GM21576 (cell line): Measurements from ENCODE around the gene IGLL1.
"Not testable (repeated sequence)": the region's sequence is repeated elsewhere in the genome, so short reads cannot be mapped to it uniquely, and the experiment has no call there.

Experiments used
- ATAC-seq: cut with Tn5 transposase; IDR thresholded peaks from one replicate; pipeline ENCODE4 v1.9.1; 2021; ENCODE audit warnings: mild to moderate bottlenecking, moderate library complexity; ENCODE audit not compliant: unreplicated experiment

Gene IGLL1

GRCh38 chr22:23564276-23564675, 15.8 kb downstream of the IGLL1 start:
- ATAC-seq = no peak

GRCh38 chr22:23563111-23563510, 17.0 kb downstream of the IGLL1 start:
- no peak for ATAC-seq

DNA sequence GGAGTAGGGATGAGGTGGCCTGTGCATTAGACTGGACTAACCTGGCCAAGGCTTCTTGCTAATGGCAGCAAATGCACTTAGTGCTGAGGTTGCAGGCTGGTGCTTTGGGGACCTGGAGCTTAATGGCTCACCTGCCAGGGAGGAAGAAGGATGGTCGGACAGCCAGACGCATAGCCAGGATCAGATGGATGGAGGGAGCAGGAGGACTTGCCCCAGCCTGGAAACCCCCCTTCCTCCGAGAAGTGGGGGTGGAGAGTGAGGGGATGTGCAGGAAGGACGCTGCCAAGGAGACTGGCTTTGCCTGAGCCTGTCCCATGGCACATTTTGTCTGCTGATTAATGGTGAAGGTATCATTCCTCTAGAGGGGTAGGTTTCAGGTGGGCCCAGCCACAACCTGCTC, 17.9 kb downstream of the IGLL1 start:
- ATAC-seq = no peak

- not testable (repeated sequence) for ATAC-seq
Measured at GRCh38 chr22:23561025-23561510, 19.0 kb downstream of the IGLL1 start.

DNA sequence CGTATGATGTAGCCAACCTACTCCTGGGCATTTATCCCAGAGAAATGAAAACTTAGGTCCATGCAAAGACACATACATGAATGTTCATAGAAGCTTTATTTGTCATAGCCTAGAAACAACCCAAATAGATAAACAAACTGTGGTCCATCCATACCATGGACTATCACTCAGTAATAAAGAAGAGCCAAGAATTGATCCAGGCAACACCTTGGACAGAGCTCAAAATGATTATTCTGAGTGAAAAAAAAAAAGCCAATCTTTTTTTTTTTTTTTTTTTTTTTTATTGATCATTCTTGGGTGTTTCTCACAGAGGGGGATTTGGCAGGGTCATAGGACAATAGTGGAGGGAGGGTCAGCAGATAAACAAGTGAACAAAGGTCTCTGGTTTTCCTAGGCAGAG, 19.9 kb downstream of the IGLL1 start:
- not testable (repeated sequence) for ATAC-seq

DNA sequence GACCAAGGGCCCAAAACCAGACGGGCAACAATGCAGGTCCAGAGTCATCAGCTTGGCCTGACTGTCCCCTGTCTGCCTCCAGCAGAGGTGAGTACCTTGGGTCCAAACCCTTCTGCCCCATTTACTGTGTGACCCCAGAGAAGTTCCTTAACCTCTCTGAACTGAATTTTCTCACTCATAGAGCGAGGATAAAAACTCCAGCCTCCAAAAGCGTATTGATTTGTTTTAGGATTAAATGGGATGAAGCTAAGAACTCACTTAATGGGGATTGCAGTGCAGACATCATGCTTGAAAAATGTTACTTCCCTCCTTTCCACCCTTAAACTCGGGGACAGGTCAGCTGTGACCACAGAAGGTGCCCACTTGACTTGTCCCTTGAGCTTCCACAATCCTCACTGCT, 22.6 kb downstream of the IGLL1 start:
- no peak for ATAC-seq

GRCh38 chr22:23557036-23557435, 23.1 kb downstream of the IGLL1 start:
- ATAC-seq = no peak

- ATAC-seq = no peak
Measured at GRCh38 chr22:23556026-23556620, 24.0 kb downstream of the IGLL1 start.

DNA sequence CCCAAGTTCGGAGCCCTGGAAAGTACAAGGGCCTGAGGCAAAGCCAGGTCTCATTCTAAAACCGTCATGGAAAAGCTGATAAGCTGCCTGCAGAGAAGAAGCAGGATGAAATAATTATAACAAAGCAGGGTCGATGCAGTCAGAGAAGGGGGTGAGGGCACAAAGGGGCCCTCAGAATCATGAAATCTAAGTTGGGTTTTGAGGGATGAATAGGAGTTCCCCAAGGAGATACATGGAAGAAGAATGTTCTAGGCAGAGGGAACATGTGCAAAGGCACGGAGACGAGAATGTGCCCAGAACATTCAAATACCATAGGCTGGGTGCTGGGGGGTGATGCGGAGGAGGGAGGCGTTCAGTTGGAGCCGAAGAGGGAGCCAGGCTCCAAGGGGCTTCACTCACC, 25.0 kb downstream of the IGLL1 start:
- ATAC-seq = no peak

GRCh38 chr22:23553924-23554870, 25.9 kb downstream of the IGLL1 start:
- no peak for ATAC-seq

DNA sequence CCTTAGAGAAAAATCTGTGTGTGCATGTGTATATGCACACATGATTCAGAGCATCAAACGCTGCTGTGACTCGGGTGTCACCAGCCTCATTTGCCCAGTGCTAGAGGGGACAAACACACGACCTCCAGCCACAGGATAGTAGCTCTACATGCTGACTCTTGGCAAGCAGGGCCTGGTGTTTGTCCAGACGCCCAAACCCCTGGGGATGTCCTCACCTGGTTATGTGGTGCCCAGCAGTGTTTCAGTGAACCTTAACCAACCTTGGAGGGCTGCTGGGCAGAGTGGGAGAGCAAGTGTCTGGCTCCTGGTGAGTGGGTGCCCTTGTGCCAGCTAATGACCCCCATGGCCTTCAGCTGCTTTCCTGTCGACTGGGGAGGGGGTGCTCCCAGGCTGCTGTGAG, 26.7 kb downstream of the IGLL1 start:
- no peak for ATAC-seq

- ATAC-seq = no peak
Measured at GRCh38 chr22:23552573-23552972, 27.5 kb downstream of the IGLL1 start.

GRCh38 chr22:23551385-23551784, 28.7 kb downstream of the IGLL1 start:
- no peak for ATAC-seq

DNA sequence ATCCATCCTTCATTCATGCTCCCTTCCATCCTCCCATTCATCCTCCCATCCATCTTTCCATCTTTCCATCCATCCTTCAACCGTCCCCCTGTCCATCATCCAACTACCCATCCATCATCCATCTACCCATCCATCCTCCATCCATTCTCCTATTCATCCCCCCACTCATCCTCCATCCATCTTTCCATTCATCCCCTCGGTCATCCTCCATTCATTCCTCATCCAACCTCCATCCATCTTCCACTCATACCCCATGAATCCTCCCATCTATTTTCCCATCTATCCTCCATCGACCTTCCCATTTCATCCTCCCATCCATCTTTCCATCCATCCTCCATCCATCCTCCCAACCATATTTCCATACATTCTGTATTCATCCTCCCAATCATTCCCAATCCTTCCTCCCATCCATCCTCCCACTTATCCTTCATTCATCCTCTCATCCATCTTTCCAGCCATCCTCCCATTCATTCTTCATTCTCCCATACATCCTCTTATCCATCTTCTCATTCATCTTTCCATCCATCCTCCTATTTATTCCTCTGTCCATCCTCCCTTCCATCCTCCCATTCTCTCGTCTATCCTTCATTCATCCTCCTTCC, 29.9 kb downstream of the IGLL1 start:
- no peak for ATAC-seq

DNA sequence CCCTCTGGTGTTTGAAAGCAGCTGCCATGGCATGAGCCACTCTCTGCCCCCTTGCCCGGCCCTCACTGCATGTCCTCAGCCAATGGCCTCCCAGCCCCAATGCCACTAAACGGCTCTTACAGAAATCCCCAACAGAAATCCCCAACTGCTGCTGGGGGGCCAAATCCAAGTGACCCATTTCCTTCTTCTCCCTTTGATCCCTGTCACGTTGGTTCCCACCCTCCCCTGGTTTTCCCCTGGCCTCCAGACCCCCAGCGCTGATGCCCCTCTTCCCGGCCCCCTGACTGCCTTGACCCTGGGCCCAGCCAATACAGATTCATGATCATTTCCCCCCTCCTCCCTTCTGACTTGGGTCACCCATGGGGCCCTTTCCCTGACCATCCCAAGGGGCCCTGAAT, 30.9 kb downstream of the IGLL1 start:
- ATAC-seq = no peak

- ATAC-seq = no peak
Measured at GRCh38 chr22:23548501-23549197, 31.4 kb downstream of the IGLL1 start.

DNA sequence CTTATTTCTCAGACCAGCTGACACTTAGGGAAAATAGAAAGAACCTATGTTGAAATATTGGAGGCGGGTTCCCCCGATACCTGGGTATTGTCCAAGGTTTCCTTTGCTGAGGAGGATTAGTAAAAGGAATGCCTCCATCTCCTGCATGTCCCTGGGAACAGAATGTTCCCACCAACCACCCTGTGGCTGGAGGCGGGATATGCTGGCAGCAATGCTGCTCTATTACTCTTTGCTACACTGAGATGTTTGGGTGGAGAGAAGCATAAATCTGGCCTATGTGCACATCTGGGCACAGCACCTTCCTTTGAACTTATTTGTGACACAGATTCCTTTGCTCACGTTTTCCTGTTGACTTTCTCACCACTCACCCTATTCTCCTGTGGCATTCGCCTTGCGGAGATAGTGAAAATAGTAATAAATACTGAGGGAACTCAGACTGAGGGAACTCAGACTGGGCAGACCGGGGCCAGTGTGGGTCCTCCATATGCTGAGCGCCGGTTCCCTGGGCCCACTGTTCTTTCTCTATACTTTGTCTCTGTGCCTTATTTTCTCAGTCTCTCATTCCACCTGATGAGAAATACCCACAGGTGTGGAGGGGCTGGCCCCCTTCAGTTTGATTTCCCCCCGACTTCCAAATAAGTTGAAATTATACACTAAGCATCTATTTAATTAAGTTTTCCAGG, 32.1 kb downstream of the IGLL1 start:
- no peak for ATAC-seq

- not testable (repeated sequence) for ATAC-seq
Measured at GRCh38 chr22:23547382-23547781, 32.7 kb downstream of the IGLL1 start.

GRCh38 chr22:23544852-23545251, 35.2 kb downstream of the IGLL1 start:
- no peak for ATAC-seq

GRCh38 chr22:23543506-23544000, 36.5 kb downstream of the IGLL1 start:
- not testable (repeated sequence) for ATAC-seq
